Smooth muscle cell (in vitro differentiated cells): Measurements from ENCODE around the gene CC2D1A. TPM values are rescaled to one million over a fixed set of nuclear protein-coding genes. Genes with fewer than 3 reads are reported as not detected.

ENCODE experiments used
- DNase-seq: peaks from one replicate; lab custom pipeline; 2025; ENCODE audit not compliant: unreplicated experiment; lab: John Stamatoyannopoulos, UW
- H2AFZ ChIP-seq: fragments of 200-600 bp; sonication (generic); 2 replicates; pipeline ENCODE4 v1.6.0; 2016; ENCODE audit warnings: antibody characterized with exemption, low read depth, mild to moderate bottlenecking
- H3F3A ChIP-seq: fragments of 200-600 bp; sonication (generic); 2 replicates; pipeline ENCODE4 v1.6.0; 2017; ENCODE audit warnings: antibody characterized with exemption, low read depth
- H3K27ac ChIP-seq: fragments of 200-600 bp; sonication (generic); 2 replicates; pipeline ENCODE4 v1.5.1; 2016; ENCODE audit warnings: low read depth, mild to moderate bottlenecking
- H3K27me3 ChIP-seq: fragments of 200-600 bp; sonication (generic); 2 replicates; pipeline ENCODE4 v1.6.1; 2016; ENCODE audit warnings: low read depth, mild to moderate bottlenecking
- H3K36me3 ChIP-seq: fragments of 200-600 bp; sonication (generic); 2 replicates; pipeline ENCODE4 v1.5.1; 2016; ENCODE audit warnings: low read depth
- H3K4me1 ChIP-seq: fragments of 200-600 bp; sonication (generic); 2 replicates; pipeline ENCODE4 v1.5.1; 2016; ENCODE audit warnings: low read depth
- H3K4me2 ChIP-seq: fragments of 200-600 bp; sonication (generic); 2 replicates; pipeline ENCODE4 v1.6.0; 2016; ENCODE audit warnings: mild to moderate bottlenecking
- H3K4me3 ChIP-seq: fragments of 200-600 bp; sonication (generic); 2 replicates; pipeline ENCODE4 v1.5.1; 2016; ENCODE audit warnings: mild to moderate bottlenecking
- H3K79me2 ChIP-seq: fragments of 200-600 bp; sonication (generic); 2 replicates; pipeline ENCODE4 v1.6.0; 2016; ENCODE audit warnings: low read depth, mild to moderate bottlenecking
- H3K9ac ChIP-seq: fragments of 200-600 bp; sonication (generic); 2 replicates; pipeline ENCODE4 v1.6.0; 2016; ENCODE audit warnings: low read depth
- H3K9me3 ChIP-seq: fragments of 200-600 bp; sonication (generic); replicated peaks from 2 replicates; pipeline ENCODE4 v1.5.1; 2016; ENCODE audit warnings: low read depth
- H4K20me1 ChIP-seq: fragments of 200-600 bp; sonication (generic); 2 replicates; pipeline ENCODE4 v1.6.0; 2016; ENCODE audit warnings: low read depth
- CTCF ChIP-seq: fragments of 200-600 bp; sonication (generic); IDR thresholded peaks from 2 replicates; pipeline ENCODE4 v1.5.1; 2017; ENCODE audit warnings: borderline replicate concordance, mild to moderate bottlenecking, antibody characterized with exemption; ENCODE audit not compliant: insufficient read depth, poor library complexity, severe bottlenecking
- WGBS: methylation state at CpG from one replicate; pipeline ENCODE4 v1.1.7; 2016; ENCODE audit warnings: low lambda C conversion rate; 5-methylcytosine and 5-hydroxymethylcytosine counted together
- polyA plus RNA-seq: library from polyadenylated mRNA; unstranded; fragments of >200 nt; fragmentation: Nextera tagmentation; extraction: Ambion mirVana; gene quantifications from 2 replicates; pipeline ENCODE4 v1.2.1, GENCODE V29; 2016
- total RNA-seq: library from RNA; depleted of rRNA; stranded (reverse); fragments of >200 nt; gene quantifications from 2 replicates; pipeline ENCODE4 v1.2.3, GENCODE V29; 2014

The CC2D1A gene
- total and polyA plus RNA-seq, 2 experiments from 2014 or later = 8.0 to 26.3 TPM

DNA sequence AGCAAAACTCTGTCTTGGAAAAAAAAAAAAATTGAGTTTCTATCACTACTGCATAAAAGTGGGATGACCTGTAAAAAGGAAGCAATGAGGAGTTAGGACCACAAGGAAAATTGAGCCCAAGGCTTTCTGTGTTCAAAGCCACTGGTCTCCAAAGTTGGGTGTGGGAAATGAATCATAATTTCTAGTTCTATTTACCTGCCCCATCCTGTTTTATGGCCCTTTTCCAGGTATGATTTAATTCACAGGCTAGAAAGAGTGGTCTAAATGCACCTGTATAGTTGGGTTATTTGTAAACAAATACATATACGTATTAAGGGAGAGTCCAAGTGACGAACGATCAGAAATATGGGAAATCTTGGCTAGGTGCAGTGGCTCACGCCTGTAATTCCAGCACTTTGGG lies 40.4 kb downstream of the CC2D1A start:
- Histone ChIP-seq H3K79me2 (no peaks in the 10 kb centered on the region), H3K27me3 (no peaks in the 10 kb centered on the region), H3K9me3 (no peaks in the 10 kb centered on the region), H2AFZ (no peak overlapping the region), H3F3A (no peaks in the 10 kb centered on the region), H4K20me1 (no peaks in the 10 kb centered on the region), H3K36me3 (no peaks in the 10 kb centered on the region), H3K27ac (no peak overlapping the region), H3K4me3 (no peak overlapping the region), H3K4me1 (no peaks in the 10 kb centered on the region), H3K9ac (no peak overlapping the region), H3K4me2 (no peak overlapping the region)
- TF ChIP-seq CTCF = no peak
- 95% methylated on average over 4 of the region's 4 CpGs for WGBS
- DNase-seq = no peak

DNA sequence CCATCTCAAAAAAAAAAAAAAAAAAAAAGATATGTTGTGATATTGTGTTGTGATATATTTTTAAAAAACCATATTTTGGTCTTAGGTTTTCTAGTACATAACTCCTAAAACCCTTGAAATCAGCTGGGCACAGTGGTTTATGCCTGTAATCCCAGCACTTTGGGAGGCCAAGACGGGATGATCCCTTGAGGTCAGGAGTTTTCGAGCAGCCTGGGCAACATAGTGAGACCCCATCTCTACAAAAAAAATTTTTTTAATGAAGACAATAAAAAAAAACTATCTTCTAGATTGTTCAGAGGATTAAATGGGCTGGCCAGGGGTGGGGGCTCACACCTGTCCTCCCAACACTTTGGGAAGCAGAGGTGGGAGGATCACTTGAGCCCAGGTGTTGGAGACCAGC lies 45.0 kb downstream of the CC2D1A start:
- H4K20me1 ChIP-seq = no peaks in the 10 kb centered on the region
- H3K27me3 ChIP-seq = no peaks in the 10 kb centered on the region
- H3K27ac ChIP-seq = no peak overlapping the region
- H3K79me2 ChIP-seq = peaks cover 15% of the 10 kb centered on the region
- no peak overlapping the region for H3K9ac ChIP-seq
- no peaks in the 10 kb centered on the region for H3F3A ChIP-seq
- H3K4me1 ChIP-seq = peaks cover 9% of the 10 kb centered on the region
- H3K9me3 ChIP-seq = no peaks in the 10 kb centered on the region
- H3K4me2 ChIP-seq = no peak overlapping the region
- 91% methylated on average over 2 of the region's 2 CpGs for WGBS
- H3K4me3 ChIP-seq = no peak overlapping the region
- DNase-seq = no peak
- no peak overlapping the region for H2AFZ ChIP-seq
- TF ChIP-seq CTCF = no peak
- H3K36me3 ChIP-seq = no peaks in the 10 kb centered on the region

DNA sequence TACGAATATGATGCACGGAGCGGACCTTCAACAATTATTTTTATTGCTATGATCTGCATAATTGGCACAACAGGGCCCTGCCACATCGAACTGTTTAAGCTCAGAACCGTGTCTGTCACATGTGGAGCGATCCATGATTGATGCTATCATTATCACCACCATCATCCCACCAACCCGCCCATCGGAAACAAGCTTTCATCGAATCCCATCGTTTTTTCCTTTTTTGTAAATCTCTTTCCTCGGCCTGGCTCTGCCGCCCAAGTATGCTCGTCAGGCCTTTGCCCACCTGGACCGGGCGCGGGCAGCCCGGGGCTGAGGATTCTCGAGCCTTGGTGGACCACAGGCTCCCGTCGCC lies 45.8 kb downstream of the CC2D1A start:
- Histone ChIP-seq H3K9me3 (no peaks in the 10 kb centered on the region), H3F3A (no peaks in the 10 kb centered on the region), H3K27ac (no peak overlapping the region), H3K27me3 (no peaks in the 10 kb centered on the region), H3K9ac (no peak overlapping the region), H3K36me3 (no peaks in the 10 kb centered on the region), H3K4me1 (peaks cover 9% of the 10 kb centered on the region), H3K79me2 (peaks cover 15% of the 10 kb centered on the region), H3K4me2 (peak overlapping the region; percentile 81), H4K20me1 (no peaks in the 10 kb centered on the region), H2AFZ (no peak overlapping the region), H3K4me3 (peak overlapping the region; percentile 44)
- no peak for TF ChIP-seq CTCF
- WGBS = 21% methylated on average over 20 of the region's 20 CpGs
- DNase-seq = no peak

DNA sequence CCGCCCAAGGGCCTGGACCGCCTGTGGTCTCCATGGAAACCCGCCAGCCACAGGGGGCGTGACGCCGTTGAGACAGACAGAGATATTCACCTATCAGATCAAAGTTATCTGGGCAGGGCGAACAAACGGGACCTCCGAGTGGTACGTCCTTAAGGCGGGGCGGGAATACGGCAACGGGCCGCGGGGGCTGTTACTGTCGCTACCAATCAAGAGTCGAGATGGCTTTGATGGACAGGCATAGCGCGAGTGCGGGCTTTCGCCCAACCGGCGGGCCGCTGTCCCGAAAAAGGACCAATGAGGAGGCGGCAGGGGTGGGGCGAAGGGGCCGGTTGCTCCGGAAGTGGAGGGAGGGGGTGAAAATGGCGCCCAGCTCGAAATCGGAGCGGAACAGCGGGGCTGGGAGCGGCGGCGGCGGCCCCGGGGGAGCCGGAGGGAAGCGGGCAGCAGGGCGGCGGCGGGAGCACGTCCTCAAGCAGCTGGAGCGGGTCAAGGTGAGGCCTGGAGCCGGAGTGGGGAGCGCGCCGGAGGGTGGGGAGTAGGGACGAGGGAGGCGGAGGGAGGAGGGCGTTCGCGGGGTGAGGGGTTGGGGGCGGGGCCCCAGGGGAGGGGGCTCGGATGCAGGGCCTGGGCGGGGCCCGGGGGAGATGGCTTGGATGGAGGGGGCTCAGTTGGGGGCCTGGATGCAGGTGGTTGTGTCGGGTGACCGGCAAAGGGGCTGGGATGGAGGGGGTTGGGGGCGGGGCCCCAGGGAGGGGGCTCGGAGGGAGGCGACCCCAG lies 46.3 kb downstream of the CC2D1A start, which contains the start of gene DCAF15:
Gene DCAF15, plus strand, starts transcription at position 356 of the 777 bp plus-strand sequence. Its CDS starts 4 bp downstream, at position 360.
- H3K4me3 ChIP-seq = peak within 1 kb of the TSS; percentile 95
- H2AFZ ChIP-seq = no peak within 1 kb of the TSS
- H3K9ac ChIP-seq = peak within 1 kb of the TSS; percentile 91
- no peaks in the 10 kb centered on the region for H3K27me3 ChIP-seq
- H3K79me2 ChIP-seq = peaks cover 15% of the 10 kb centered on the region
- TF ChIP-seq CTCF = no peak
- H4K20me1 ChIP-seq = no peaks in the 10 kb centered on the region
- no peaks in the 10 kb centered on the region for H3K36me3 ChIP-seq
- H3F3A ChIP-seq = no peaks in the 10 kb centered on the region
- peak within 1 kb of the TSS; percentile 59 for H3K27ac ChIP-seq
- peak; percentile 93 for DNase-seq
- WGBS = 0% methylated on average over 52 of the region's 65 CpGs
- H3K9me3 ChIP-seq = no peaks in the 10 kb centered on the region
- peaks cover 9% of the 10 kb centered on the region for H3K4me1 ChIP-seq
- H3K4me2 ChIP-seq = peak within 1 kb of the TSS; percentile 97
